PC-3 (cell line): Measurements from ENCODE around the gene COL4A3. TPM values are rescaled to one million over a fixed set of nuclear protein-coding genes. Genes with fewer than 3 reads are reported as not detected.

ENCODE experiments used
- ATAC-seq: fragments of 200-7000 bp; cut with Tn5 transposase; 2 replicates; pipeline ENCODE4 v1.9.1; 2020; ENCODE audit warnings: mild to moderate bottlenecking, moderate library complexity
- BruUV-seq: library from RNA; stranded (reverse); fragments of 400-500 nt; replicated peaks from 2 replicates; lab custom pipeline; 2021; lab: Mats Ljungman, UMichigan
- CTCF ChIA-PET: fragments of 300-600 bp; sonication (Branson Sonifier 250); formaldehyde crosslinking; loops from one replicate; lab custom pipeline; 2022; ENCODE audit warnings: antibody characterized with exemption; lab: Charles Lee
- POLR2A ChIA-PET: fragments of 300-600 bp; sonication (Branson Sonifier 250); formaldehyde crosslinking; loops from one replicate; lab custom pipeline; 2022; ENCODE audit warnings: antibody characterized with exemption; ENCODE audit not compliant: unreplicated experiment; lab: Charles Lee
- DNase-seq: peaks from one replicate; pipeline ENCODE4 v3.0.0-alpha.2; 2015
- H2AFZ ChIP-seq: fragments of 300-600 bp; sonication (generic); 2 replicates; pipeline ENCODE4 v1.6.0; 2016; ENCODE audit warnings: antibody characterized with exemption, low read length
- H3F3A ChIP-seq: fragments of 300-600 bp; sonication (generic); one replicate; pipeline ENCODE4 v1.6.0; 2017; ENCODE audit warnings: antibody characterized with exemption, low read length, control low read depth, mild to moderate bottlenecking; ENCODE audit not compliant: unreplicated experiment
- H3K27ac ChIP-seq: fragments of 300-600 bp; sonication (generic); 2 replicates; pipeline ENCODE4 v1.5.1; 2016; ENCODE audit warnings: mild to moderate bottlenecking, low read length
- H3K27me3 ChIP-seq: fragments of 300-600 bp; sonication (generic); 2 replicates; pipeline ENCODE4 v1.6.1; 2016; ENCODE audit warnings: low read length, mixed read lengths
- H3K36me3 ChIP-seq: fragments of 300-600 bp; sonication (generic); 2 replicates; pipeline ENCODE4 v1.6.1; 2016; ENCODE audit warnings: low read depth, mixed run types, low read length, mixed read lengths
- H3K4me1 ChIP-seq: fragments of 300-600 bp; sonication (generic); 2 replicates; pipeline ENCODE4 v1.5.1; 2016; ENCODE audit warnings: low read length; ENCODE audit not compliant: insufficient read depth
- H3K4me2 ChIP-seq: fragments of 300-600 bp; sonication (generic); 2 replicates; pipeline ENCODE4 v1.6.0; 2016; ENCODE audit warnings: low read length
- H3K4me3 ChIP-seq: fragments of 300-600 bp; sonication (generic); 2 replicates; pipeline ENCODE4 v1.5.1; 2016; ENCODE audit warnings: mild to moderate bottlenecking, low read length, mixed read lengths
- H3K79me2 ChIP-seq: fragments of 300-600 bp; sonication (generic); 2 replicates; pipeline ENCODE4 v1.6.1; 2017; ENCODE audit warnings: low read length, mixed read lengths
- H3K9ac ChIP-seq: fragments of 300-600 bp; sonication (generic); 2 replicates; pipeline ENCODE4 v1.6.0; 2016; ENCODE audit warnings: mild to moderate bottlenecking, low read length
- H3K9me2 ChIP-seq: fragments of 300-600 bp; sonication (generic); replicated peaks from 2 replicates; pipeline ENCODE4 v1.6.1; 2016; ENCODE audit warnings: mixed run types, low read length, mixed read lengths
- H3K9me3 ChIP-seq: fragments of 300-600 bp; sonication (generic); 2 replicates; pipeline ENCODE4 v1.6.1; 2016; ENCODE audit warnings: low read length, mixed read lengths
- H4K20me1 ChIP-seq: fragments of 300-600 bp; sonication (generic); 2 replicates; pipeline ENCODE4 v1.6.1; 2016; ENCODE audit warnings: low read length, mixed read lengths
- CTCF ChIP-seq: fragments of 300-600 bp; sonication (generic); conservative IDR thresholded peaks from 2 replicates; pipeline ENCODE4 v1.5.1; 2017; ENCODE audit warnings: antibody characterized with exemption, low read depth, mild to moderate bottlenecking, low read length
- EZH2 ChIP-seq: fragments of 300-600 bp; sonication (generic); IDR thresholded peaks from one replicate; pipeline ENCODE4 v1.6.1; 2017; ENCODE audit warnings: antibody characterized with exemption, mild to moderate bottlenecking, low read length; ENCODE audit not compliant: unreplicated experiment
- EZH2phosphoT487 ChIP-seq: fragments of 300-600 bp; sonication (generic); IDR thresholded peaks from 2 replicates; pipeline ENCODE4 v1.6.1; 2018; ENCODE audit warnings: mild to moderate bottlenecking, antibody characterized with exemption, low read length, borderline replicate concordance
- intact Hi-C: fragments of 100-400 bp; cut with micrococcal nuclease; formaldehyde crosslinking; loops from 2 replicates; pipeline ENCODE4 v1.9.0; 2023
- total RNA-seq: library from RNA; depleted of rRNA; stranded (reverse); fragments of >200 nt; gene quantifications from 2 replicates; pipeline ENCODE4 v1.2.3, GENCODE V29; 2014

The COL4A3 gene
- total RNA-seq, 1 experiment from 2014 or later: 0.73 TPM

- intact Hi-C loops: no loop called here
- no peak for ATAC-seq
- H3K79me2 ChIP-seq: no peaks in the 10 kb centered on the region
- no peaks in the 10 kb centered on the region for H3K27me3 ChIP-seq
- no peak overlapping the region for H3K4me3 ChIP-seq
- H3K27ac ChIP-seq: no peak overlapping the region
- H3K9me3 ChIP-seq: no peaks in the 10 kb centered on the region
- H3K9me2 ChIP-seq: no peaks in the 10 kb centered on the region
- no peak overlapping the region for H3K4me2 ChIP-seq
- 0 out of 2 replicates have a peak, but pooled peaks cover 3% of the 10 kb centered on the region for H3K4me1 ChIP-seq
- ChIA-PET POLR2A (no interaction called here), CTCF (no interaction called here)
- TF ChIP-seq CTCF (no peak), EZH2phosphoT487 (no peak), EZH2 (no peak)
- no peaks in the 10 kb centered on the region for H3F3A ChIP-seq
- H3K9ac ChIP-seq: no peak overlapping the region
- BruUV-seq: no TSS peak
- no peak for DNase-seq
- no peak overlapping the region for H2AFZ ChIP-seq
- H3K36me3 ChIP-seq: no peaks in the 10 kb centered on the region
- no peaks in the 10 kb centered on the region for H4K20me1 ChIP-seq
Observed at GRCh38 chr2:227182765-227183164, 18.3 kb downstream of the COL4A3 start.

GRCh38 chr2:227183657-227184367 lies 19.4 kb downstream of the COL4A3 start:
- no peaks in the 10 kb centered on the region for H3K27me3 ChIP-seq
- no peak for DNase-seq
- no peak overlapping the region for H2AFZ ChIP-seq
- peaks cover 13% of the 10 kb centered on the region; the same call in 1 of the 2 replicates for H3K4me1 ChIP-seq
- no peaks in the 10 kb centered on the region for H4K20me1 ChIP-seq
- H3K27ac ChIP-seq: no peak overlapping the region
- no peak for ATAC-seq
- no peaks in the 10 kb centered on the region for H3F3A ChIP-seq
- CTCF ChIA-PET: no interaction called here
- no peak overlapping the region for H3K4me2 ChIP-seq
- TF ChIP-seq EZH2: no peak
- POLR2A ChIA-PET: no interaction called here
- H3K9me2 ChIP-seq: no peaks in the 10 kb centered on the region
- no peaks in the 10 kb centered on the region for H3K9me3 ChIP-seq
- H3K9ac ChIP-seq: no peak overlapping the region
- BruUV-seq: no TSS peak
- H3K79me2 ChIP-seq: no peaks in the 10 kb centered on the region
- H3K4me3 ChIP-seq: no peak overlapping the region
- intact Hi-C loops: no loop called here
- H3K36me3 ChIP-seq: no peaks in the 10 kb centered on the region

GRCh38 chr2:227185615-227186232 lies 21.3 kb downstream of the COL4A3 start:
- Histone ChIP-seq H3K4me3 (no peak overlapping the region), H4K20me1 (no peaks in the 10 kb centered on the region), H3K9me3 (no peaks in the 10 kb centered on the region), H3K27ac (no peak overlapping the region), H3K9me2 (no peaks in the 10 kb centered on the region), H3K9ac (no peak overlapping the region), H3K36me3 (no peaks in the 10 kb centered on the region), H3K4me2 (no peak overlapping the region), H3K4me1 (peaks cover 14% of the 10 kb centered on the region; the same call in 1 of the 2 replicates), H3K27me3 (no peaks in the 10 kb centered on the region), H3K79me2 (no peaks in the 10 kb centered on the region), H2AFZ (no peak overlapping the region), H3F3A (no peaks in the 10 kb centered on the region)
- DNase-seq: no peak
- no TSS peak for BruUV-seq
- TF ChIP-seq CTCF (no peak), EZH2 (no peak), EZH2phosphoT487 (no peak)
- intact Hi-C loops: no loop called here
- ATAC-seq: no peak
- ChIA-PET CTCF (no interaction called here), POLR2A (no interaction called here)
